Lower leg skin (tissue), 4 donors: ENCODE measurements around the gene NOTCH1. TPM values are rescaled to one million over a fixed set of nuclear protein-coding genes. Genes with fewer than 3 reads are reported as not detected.

Experiments
- DNase-seq, 2 donors: peaks; one replicate each; pipeline ENCODE4 v3.0.0-alpha.2; 2019; ENCODE audit warnings: low spot score in 2 of 2
- H3K4me3 ChIP-seq: fragments of 200-600 bp; sonication (generic); 2 replicates; pipeline ENCODE4 v1.5.1; 2017; ENCODE audit warnings: mild to moderate bottlenecking, low read depth; ENCODE audit not compliant: poor library complexity, severe bottlenecking
- CTCF ChIP-seq, 3 donors: fragments of 450-650 bp; IDR thresholded peaks; one replicate each; pipeline ENCODE4 v1.5.1; 2016; ENCODE audit warnings: antibody characterized with exemption in 3 of 3, mild to moderate bottlenecking in 3 of 3, moderate library complexity in 2 of 3
- POLR2A ChIP-seq, 2 donors: fragments of 450-650 bp; IDR thresholded peaks; one replicate each; pipeline ENCODE4 v1.6.1; 2016 to 2017; ENCODE audit warnings: antibody characterized with exemption in 2 of 2, mild to moderate bottlenecking in 1 of 2, moderate library complexity in 1 of 2
- WGBS, 2 donors: methylation state at CpG; one replicate each; pipeline ENCODE4 v1.1.5; 2018; 5-methylcytosine and 5-hydroxymethylcytosine counted together
- intact Hi-C: fragments of 100-400 bp; cut with DNase I; formaldehyde crosslinking; loops from one replicate; pipeline ENCODE4 v1.15.0; 2023; ENCODE audit warnings: low total_unique reads
- total RNA-seq, 4 donors: library from RNA; depleted of rRNA; stranded (reverse); fragments of >200 nt; gene quantifications; one replicate each; pipeline ENCODE4 v1.1.0, GENCODE V29; 2016

Gene NOTCH1
- total RNA-seq, 4 donors from 2014 or later = 79.7 to 95.3 (median 82.8) TPM

GRCh38 chr9:136507992-136508375 is 37.9 kb downstream of the NOTCH1 start:
- intact Hi-C loops = no loop called here
- no peak for DNase-seq
- 94 to 97% methylated on average over 9 to 11 of the region's 23 CpGs for WGBS, 2 donors
- H3K4me3 ChIP-seq = no peak overlapping the region
- TF ChIP-seq CTCF (IDR thresholded peaks at IDR 0.05) (no peak), POLR2A (IDR thresholded peaks at IDR 0.05) (no peak)

- TF ChIP-seq POLR2A (IDR thresholded peaks at IDR 0.05) (no peak), CTCF (IDR thresholded peaks at IDR 0.05) (no peak)
- 91 to 93% methylated on average over 14 to 26 of the region's 28 CpGs for WGBS, 2 donors
- no peak overlapping the region for H3K4me3 ChIP-seq
- no peak for DNase-seq
- intact Hi-C loops = no loop called here
Measured at GRCh38 chr9:136507221-136507991, 38.4 kb downstream of the NOTCH1 start.

- DNase-seq = no peak
- no peak for TF ChIP-seq POLR2A (IDR thresholded peaks at IDR 0.05)
- TF ChIP-seq CTCF (IDR thresholded peaks at IDR 0.05) = no peak
- intact Hi-C loops = no loop called here
- H3K4me3 ChIP-seq = no peak overlapping the region
- 90 to 93% methylated on average over 23 to 30 of the region's 30 CpGs for WGBS, 2 donors
Measured at GRCh38 chr9:136506425-136506824, 39.4 kb downstream of the NOTCH1 start.

GRCh38 chr9:136505406-136506403 is 40.1 kb downstream of the NOTCH1 start:
- intact Hi-C loops = no loop called here
- 91 to 93% methylated on average over 38 to 51 of the region's 51 CpGs for WGBS, 2 donors
- no peak for TF ChIP-seq POLR2A (IDR thresholded peaks at IDR 0.05)
- no peak for TF ChIP-seq CTCF (IDR thresholded peaks at IDR 0.05)
- no peak overlapping the region for H3K4me3 ChIP-seq
- DNase-seq = no peak

- no peak for TF ChIP-seq POLR2A (IDR thresholded peaks at IDR 0.05)
- no peak for TF ChIP-seq CTCF (IDR thresholded peaks at IDR 0.05)
- intact Hi-C loops = no loop called here
- no peak overlapping the region for H3K4me3 ChIP-seq
- DNase-seq = no peak
- 94% methylated on average over 41 to 66 of the region's 68 CpGs for WGBS, 2 donors
Measured at GRCh38 chr9:136504512-136505348, 41.1 kb downstream of the NOTCH1 start.
